ENCODE results near the gene RNF40.

RNF40 gene

GRCh38 chr16:30741461-30741914 lies 20.6 kb upstream of the RNF40 start:
- DNase-seq: no peak

GRCh38 chr16:30743716-30744115 lies 18.4 kb upstream of the RNF40 start:
- peak; percentile 60 for DNase-seq

GRCh38 chr16:30744183-30744582 lies 17.9 kb upstream of the RNF40 start:
- peak; percentile 75 for DNase-seq

- no peak for DNase-seq
These were observed 17.0 kb upstream of the RNF40 start for GRCh38 chr16:30745082-30745481.

- no peak for DNase-seq
These were observed 15.4 kb upstream of the RNF40 start for GRCh38 chr16:30746638-30747175.

- no peak for DNase-seq
These were observed 14.8 kb upstream of the RNF40 start for GRCh38 chr16:30747331-30747730.

GRCh38 chr16:30747799-30748633 lies 14.1 kb upstream of the RNF40 start, which contains the start of gene PHKG2:
Gene PHKG2, plus strand, starts transcription at chr16:30748425. Its CDS starts 396 bp downstream, at chr16:30748821.
- DNase-seq: peak; percentile 99

GRCh38 chr16:30748634-30749445 lies 13.3 kb upstream of the RNF40 start:
- DNase-seq: peak; percentile 57

- DNase-seq: no peak
These were observed 11.9 kb upstream of the RNF40 start for GRCh38 chr16:30750201-30750600.

GRCh38 chr16:30750876-30751465 lies 11.2 kb upstream of the RNF40 start:
- no peak for DNase-seq

- no peak for DNase-seq
These were observed 8.5 kb upstream of the RNF40 start for GRCh38 chr16:30753596-30753995.

GRCh38 chr16:30755955-30756780 lies 6.0 kb upstream of the RNF40 start:
- DNase-seq: no peak

GRCh38 chr16:30756781-30757100 lies 5.4 kb upstream of the RNF40 start:
- DNase-seq: no peak

- no peak for DNase-seq
These were observed 4.8 kb upstream of the RNF40 start for GRCh38 chr16:30757316-30757715.

GRCh38 chr16:30758988-30759491 lies 3.1 kb upstream of the RNF40 start:
- peak; percentile 32 for DNase-seq

- no peak for DNase-seq
These were observed 2.0 kb upstream of the RNF40 start for GRCh38 chr16:30760001-30760559.

GRCh38 chr16:30760577-30761426 lies 1.3 kb upstream of the RNF40 start:
- DNase-seq: no peak

- peak; percentile 56 for DNase-seq
These were observed 645 bp upstream of the RNF40 start for GRCh38 chr16:30761427-30761927.

- DNase-seq: no peak
These were observed 1.0 kb downstream of the RNF40 start for GRCh38 chr16:30762991-30763725.

GRCh38 chr16:30764086-30764485 lies 2.0 kb downstream of the RNF40 start:
- DNase-seq: no peak
